COLO668 (cell line): Measurements from ENCODE around the gene KRTAP5-7.
"Not testable (repeated sequence)": the region's sequence is repeated elsewhere in the genome, so short reads cannot be mapped to it uniquely, and the experiment has no call there.

Source experiments
- DNase-seq: peaks from one replicate; lab custom pipeline; 2025; ENCODE audit not compliant: unreplicated experiment; lab: John Stamatoyannopoulos, UW

The KRTAP5-7 gene

GRCh38 chr11:71526796-71527575, at the start of gene KRTAP5-7:
KRTAP5-7 (plus strand) TSS chr11:71527267; CDS start chr11:71527301, 34 bp downstream.
- DNase-seq, result not testable (repeated sequence)

GRCh38 chr11:71477641-71478527, 49.2 kb upstream of the KRTAP5-7 start:
- no peak for DNase-seq

- no peak for DNase-seq
Observed at GRCh38 chr11:71478528-71478840, 48.6 kb upstream of the KRTAP5-7 start.

- DNase-seq, result no peak
Observed at GRCh38 chr11:71481101-71481960, 45.7 kb upstream of the KRTAP5-7 start.

- DNase-seq, result no peak
Observed at GRCh38 chr11:71482216-71482615, 44.9 kb upstream of the KRTAP5-7 start.

- no peak for DNase-seq
Observed at GRCh38 chr11:71482746-71483364, 44.2 kb upstream of the KRTAP5-7 start.

- DNase-seq, result no peak
Observed at GRCh38 chr11:71483692-71484091, 43.4 kb upstream of the KRTAP5-7 start.

- DNase-seq, result no peak
Observed at GRCh38 chr11:71484248-71485062, 42.6 kb upstream of the KRTAP5-7 start.

- DNase-seq, result no peak
Observed at GRCh38 chr11:71485063-71485399, 42.0 kb upstream of the KRTAP5-7 start.

GRCh38 chr11:71485466-71485865, 41.6 kb upstream of the KRTAP5-7 start:
- no peak for DNase-seq

GRCh38 chr11:71486320-71486719, 40.7 kb upstream of the KRTAP5-7 start:
- DNase-seq, result no peak

GRCh38 chr11:71488681-71489270, 38.3 kb upstream of the KRTAP5-7 start:
- no peak for DNase-seq

- DNase-seq, result no peak
Observed at GRCh38 chr11:71489311-71490043, 37.6 kb upstream of the KRTAP5-7 start.

- no peak for DNase-seq
Observed at GRCh38 chr11:71490044-71490730, 36.9 kb upstream of the KRTAP5-7 start.

GRCh38 chr11:71490731-71491390, 36.2 kb upstream of the KRTAP5-7 start:
- DNase-seq, result no peak

- no peak for DNase-seq
Observed at GRCh38 chr11:71491531-71491930, 35.5 kb upstream of the KRTAP5-7 start.

GRCh38 chr11:71491940-71492339, 35.1 kb upstream of the KRTAP5-7 start:
- no peak for DNase-seq
